H9 (cell line): ENCODE measurements around the gene THPO. TPM values are rescaled to one million over a fixed set of nuclear protein-coding genes. Genes with fewer than 3 reads are reported as not detected.
A peak's percentile ranks its signal among the peaks of the same experiment; 100 is the strongest.

Source experiments
- DNase-seq: peaks from one replicate; pipeline ENCODE4 v3.0.0-alpha.2; 2017
- H2AFZ ChIP-seq: one replicate; pipeline ENCODE4 v1.6.1; 2013; ENCODE audit warnings: mild to moderate bottlenecking, low read length, control low read depth, moderate library complexity
- H2AK5ac ChIP-seq: 2 replicates; pipeline ENCODE4 v1.6.1; 2013; ENCODE audit warnings: low read length, control low read depth, mixed read lengths; ENCODE audit not compliant: insufficient read length
- H2BK120ac ChIP-seq: one replicate; pipeline ENCODE4 v1.6.1; 2013; ENCODE audit warnings: low read depth, mild to moderate bottlenecking, low read length, control low read depth, inconsistent platforms; ENCODE audit not compliant: poor library complexity, severe bottlenecking
- H2BK12ac ChIP-seq: 2 replicates; pipeline ENCODE4 v1.6.1; 2013; ENCODE audit warnings: low read length, control low read depth, mixed read lengths, low read depth; ENCODE audit not compliant: insufficient read length
- H2BK15ac ChIP-seq: 2 replicates; pipeline ENCODE4 v1.6.1; 2013; ENCODE audit warnings: low read depth, low read length, control low read depth
- H2BK20ac ChIP-seq: one replicate; pipeline ENCODE4 v1.6.1; 2013; ENCODE audit warnings: low read depth, mild to moderate bottlenecking, low read length, control low read depth, inconsistent platforms; ENCODE audit not compliant: poor library complexity, severe bottlenecking
- H2BK5ac ChIP-seq: 2 replicates; pipeline ENCODE4 v1.6.1; 2013; ENCODE audit warnings: low read length, control low read depth, mixed read lengths; ENCODE audit not compliant: insufficient read length
- H3K14ac ChIP-seq: 2 replicates; pipeline ENCODE4 v1.6.1; 2013; ENCODE audit warnings: low read length, control low read depth; ENCODE audit not compliant: insufficient read depth
- H3K18ac ChIP-seq: 2 replicates; pipeline ENCODE4 v1.6.1; 2013; ENCODE audit warnings: low read depth, mild to moderate bottlenecking, mixed read lengths, low read length, control low read depth; ENCODE audit not compliant: insufficient read length
- H3K23ac ChIP-seq: 2 replicates; pipeline ENCODE4 v1.6.1; 2013; ENCODE audit warnings: low read length, control low read depth, mixed read lengths, low read depth; ENCODE audit not compliant: insufficient read length
- H3K23me2 ChIP-seq: 2 replicates; pipeline ENCODE4 v1.6.1; 2013; ENCODE audit warnings: low read depth, mild to moderate bottlenecking, mixed read lengths, low read length, control low read depth; ENCODE audit not compliant: insufficient read length, poor library complexity, severe bottlenecking
- H3K27ac ChIP-seq: 2 replicates; pipeline ENCODE4 v1.5.1; 2013; ENCODE audit warnings: low read length, control low read depth, mixed read lengths, low read depth; ENCODE audit not compliant: insufficient read length
- H3K27me3 ChIP-seq: 2 replicates; pipeline ENCODE4 v1.6.1; 2013; ENCODE audit warnings: low read length, control low read depth, inconsistent platforms; ENCODE audit not compliant: insufficient read depth
- H3K4ac ChIP-seq: 2 replicates; pipeline ENCODE4 v1.6.1; 2013; ENCODE audit warnings: low read depth, mild to moderate bottlenecking, control low read depth, inconsistent platforms, low read length, moderate library complexity
- H3K4me1 ChIP-seq: 2 replicates; pipeline ENCODE4 v1.6.1; 2013; ENCODE audit warnings: low read length, control low read depth, inconsistent platforms; ENCODE audit not compliant: insufficient read depth
- H3K4me2 ChIP-seq: 2 replicates; pipeline ENCODE4 v1.6.1; 2013; ENCODE audit warnings: low read length, control low read depth, mixed read lengths; ENCODE audit not compliant: insufficient read length, insufficient read depth
- H3K56ac ChIP-seq: 2 replicates; pipeline ENCODE4 v1.6.1; 2013; ENCODE audit warnings: low read depth, mild to moderate bottlenecking, mixed read lengths, low read length, control low read depth; ENCODE audit not compliant: insufficient read length
- H3K79me1 ChIP-seq: 2 replicates; pipeline ENCODE4 v1.6.1; 2013; ENCODE audit warnings: low read depth, mild to moderate bottlenecking, moderate library complexity, low read length, control low read depth, inconsistent platforms; ENCODE audit not compliant: insufficient read depth, poor library complexity, severe bottlenecking
- H3K79me2 ChIP-seq: 2 replicates; pipeline ENCODE4 v1.6.1; 2013; ENCODE audit warnings: low read length, control low read depth, inconsistent platforms; ENCODE audit not compliant: insufficient read depth
- H3K9ac ChIP-seq: 2 replicates; pipeline ENCODE4 v1.6.1; 2013; ENCODE audit warnings: low read length, control low read depth, mixed read lengths; ENCODE audit not compliant: insufficient read length; ENCODE audit errors: extremely low read depth
- H3K9me3 ChIP-seq: one replicate; pipeline ENCODE4 v1.6.1; 2013; ENCODE audit warnings: low read depth, low read length, inconsistent platforms; ENCODE audit not compliant: control insufficient read depth
- H3T11ph ChIP-seq: one replicate; pipeline ENCODE4 v1.6.1; 2013; ENCODE audit warnings: mild to moderate bottlenecking, low read length, control low read depth, inconsistent platforms
- H4K20me1 ChIP-seq: one replicate; pipeline ENCODE4 v1.6.1; 2013; ENCODE audit not compliant: control insufficient read depth, insufficient read length, insufficient read depth
- H4K5ac ChIP-seq: 2 replicates; pipeline ENCODE4 v1.6.1; 2013; ENCODE audit warnings: low read depth, mild to moderate bottlenecking, mixed read lengths, low read length, control low read depth; ENCODE audit not compliant: insufficient read length
- H4K8ac ChIP-seq: replicated peaks from 2 replicates; pipeline ENCODE4 v1.6.1; 2013; ENCODE audit warnings: low read length, control low read depth, mixed read lengths, low read depth; ENCODE audit not compliant: insufficient read length
- H4K91ac ChIP-seq: 2 replicates; pipeline ENCODE4 v1.6.1; 2013; ENCODE audit warnings: low read depth, mild to moderate bottlenecking, moderate library complexity, mixed read lengths, low read length, control low read depth; ENCODE audit not compliant: insufficient read length
- H3K27ac Mint-ChIP-seq, 3 experiments: 2 replicates in 2 of 3; 3 replicates in 1 of 3; pipeline ENCODE4 v1.8.0; 2020 to 2021; ENCODE audit warnings: mixed read lengths in 3 of 3, mild to moderate bottlenecking in 1 of 3, moderate library complexity in 1 of 3
- H3K27me3 Mint-ChIP-seq: 2 replicates; pipeline ENCODE4 v1.8.0; 2021; ENCODE audit warnings: low read depth, mild to moderate bottlenecking, moderate library complexity, mixed read lengths
- H3K36me3 Mint-ChIP-seq, 3 experiments: 2 replicates in 2 of 3; 3 replicates in 1 of 3; pipeline ENCODE4 v1.8.0; 2020 to 2021; ENCODE audit warnings: low read depth in 3 of 3, mixed read lengths in 3 of 3; ENCODE audit not compliant: insufficient read depth in 1 of 3
- H3K4me1 Mint-ChIP-seq, 2 experiments: 2 replicates each; pipeline ENCODE4 v1.8.0; 2020; ENCODE audit warnings: mixed read lengths in 2 of 2
- H3K4me3 Mint-ChIP-seq, 2 experiments: 2 replicates in 1 of 2; 3 replicates in 1 of 2; pipeline ENCODE4 v1.8.0; 2020 to 2021; ENCODE audit warnings: mild to moderate bottlenecking in 2 of 2, mixed read lengths in 2 of 2, moderate library complexity in 1 of 2
- H3K9me3 Mint-ChIP-seq, 2 experiments: 2 replicates in 1 of 2; 3 replicates in 1 of 2; pipeline ENCODE4 v1.8.0; 2020; ENCODE audit warnings: mild to moderate bottlenecking in 2 of 2, mixed read lengths in 2 of 2, moderate library complexity in 1 of 2
- WGBS: extraction: QIAGEN DNeasy Blood & Tissue Kit; methylation state at CpG from one replicate; pipeline ENCODE4 v1.1.7; 2013; ENCODE audit warnings: missing lambda C conversion rate, low lambda C conversion rate, mixed read lengths; ENCODE audit not compliant: insufficient read length; ENCODE audit errors: extremely low coverage; 5-methylcytosine and 5-hydroxymethylcytosine counted together
- total RNA-seq: library from RNA; stranded (reverse); gene quantifications from 2 replicates; pipeline ENCODE4 v1.2.1, GENCODE V29; 2021
- TF ChIP-seq, protein P1 (sequence below): fragments of 200-600 bp; sonication (generic); conservative IDR thresholded peaks from 3 replicates; pipeline ENCODE4 v1.8.0; 2021; ENCODE audit warnings: antibody characterized with exemption, mild to moderate bottlenecking

THPO gene
- total RNA-seq, 1 experiment from 2014 or later: 0.85 TPM

DNA sequence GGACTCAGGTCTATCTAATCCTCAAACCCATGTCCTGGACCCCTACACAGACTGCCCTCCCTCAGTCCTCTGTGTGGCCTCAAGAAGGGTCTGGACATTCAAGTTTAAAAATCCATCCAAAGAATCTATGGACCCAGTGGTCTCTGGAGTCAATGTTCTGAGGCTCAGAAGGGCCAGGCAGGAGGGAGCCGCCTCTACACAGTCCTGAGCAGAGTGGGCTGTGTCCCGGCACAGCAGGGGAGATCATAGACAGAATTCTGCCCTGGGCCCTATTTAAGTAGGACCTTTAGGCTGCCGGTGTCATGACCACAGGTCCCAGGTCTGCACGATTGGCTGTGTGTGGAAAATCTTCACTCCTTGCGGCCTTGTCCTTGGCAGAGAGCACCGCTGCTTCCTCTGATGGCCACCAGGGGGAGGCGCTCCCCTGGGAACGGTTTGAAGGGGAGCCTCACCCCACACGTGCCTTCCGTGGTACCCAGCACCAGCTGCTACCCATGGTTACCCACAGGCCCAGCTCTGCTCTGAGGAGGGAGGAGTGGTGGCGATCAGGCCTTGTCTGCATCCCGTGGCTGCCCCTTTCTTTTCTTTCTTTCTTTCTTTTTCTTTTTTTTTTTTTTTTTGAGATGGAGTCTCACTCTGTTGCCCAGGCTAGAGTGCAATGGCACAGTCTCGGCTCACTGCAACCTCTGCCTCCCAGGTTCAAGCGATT, 39.8 kb upstream of the THPO start:
- Histone ChIP-seq H3K27ac (no peak overlapping the region), H3K9ac (no peak overlapping the region), H3K14ac (no peak overlapping the region), H4K20me1 (no peaks in the 10 kb centered on the region), H4K91ac (no peak overlapping the region), H2BK15ac (no peak overlapping the region), H3K56ac (no peak overlapping the region), H4K5ac (no peak overlapping the region), H2AK5ac (no peak overlapping the region), H3K27me3 (no peaks in the 10 kb centered on the region), H3K18ac (no peak overlapping the region), H3K23me2 (no peaks in the 10 kb centered on the region), H2BK12ac (no peak overlapping the region), H3K23ac (no peak overlapping the region), H4K8ac (no peak overlapping the region), H3K79me1 (no peaks in the 10 kb centered on the region), H3K4me2 (no peak overlapping the region), H3K9me3 (no peaks in the 10 kb centered on the region), H2BK5ac (no peak overlapping the region), H3K4me1 (peaks cover 3% of the 10 kb centered on the region; the same call in 1 of the 2 replicates), H3T11ph (no peak overlapping the region), H3K4ac (no peak overlapping the region), H3K79me2 (no peaks in the 10 kb centered on the region), H2AFZ (no peak overlapping the region), H2BK20ac (no peak overlapping the region), H2BK120ac (no peak overlapping the region)
- peak; percentile 79 for DNase-seq
- H3K27ac Mint-ChIP-seq: no peak overlapping the region
- H3K9me3 Mint-ChIP-seq: peaks cover 3 to 4% of the 10 kb centered on the region in 2 experiments; a peak in 4 of 5 replicates
- H3K4me3 Mint-ChIP-seq: no peak overlapping the region
- TF ChIP-seq, protein P1, sequence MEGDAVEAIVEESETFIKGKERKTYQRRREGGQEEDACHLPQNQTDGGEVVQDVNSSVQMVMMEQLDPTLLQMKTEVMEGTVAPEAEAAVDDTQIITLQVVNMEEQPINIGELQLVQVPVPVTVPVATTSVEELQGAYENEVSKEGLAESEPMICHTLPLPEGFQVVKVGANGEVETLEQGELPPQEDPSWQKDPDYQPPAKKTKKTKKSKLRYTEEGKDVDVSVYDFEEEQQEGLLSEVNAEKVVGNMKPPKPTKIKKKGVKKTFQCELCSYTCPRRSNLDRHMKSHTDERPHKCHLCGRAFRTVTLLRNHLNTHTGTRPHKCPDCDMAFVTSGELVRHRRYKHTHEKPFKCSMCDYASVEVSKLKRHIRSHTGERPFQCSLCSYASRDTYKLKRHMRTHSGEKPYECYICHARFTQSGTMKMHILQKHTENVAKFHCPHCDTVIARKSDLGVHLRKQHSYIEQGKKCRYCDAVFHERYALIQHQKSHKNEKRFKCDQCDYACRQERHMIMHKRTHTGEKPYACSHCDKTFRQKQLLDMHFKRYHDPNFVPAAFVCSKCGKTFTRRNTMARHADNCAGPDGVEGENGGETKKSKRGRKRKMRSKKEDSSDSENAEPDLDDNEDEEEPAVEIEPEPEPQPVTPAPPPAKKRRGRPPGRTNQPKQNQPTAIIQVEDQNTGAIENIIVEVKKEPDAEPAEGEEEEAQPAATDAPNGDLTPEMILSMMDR: peak; percentile 91
- WGBS: no CpG with 5 or more reads among the region's 14 CpGs
- H3K36me3 Mint-ChIP-seq: no peaks in the 10 kb centered on the region
- H3K4me1 Mint-ChIP-seq: peaks cover 4% of the 10 kb centered on the region in 2 experiments; a peak in 2 of 4 replicates
- peaks cover 2% of the 10 kb centered on the region for H3K27me3 Mint-ChIP-seq
